CD4-positive, alpha-beta T cell treated with Interferon gamma for 1 hour (primary cell): ENCODE measurements around the gene FSTL4.

Experiments
- DNase-seq: peaks from one replicate; pipeline ENCODE4 v3.0.0-alpha.2; 2020

Gene FSTL4

GRCh38 chr5:133309166-133309795, 303.1 kb downstream of the FSTL4 start:
- no peak for DNase-seq

GRCh38 chr5:133307275-133307674, 305.1 kb downstream of the FSTL4 start:
- DNase-seq: no peak

GRCh38 chr5:133304707-133305216, 307.6 kb downstream of the FSTL4 start:
- no peak for DNase-seq

- DNase-seq: no peak
These were observed 308.2 kb downstream of the FSTL4 start for GRCh38 chr5:133304178-133304577.

DNA sequence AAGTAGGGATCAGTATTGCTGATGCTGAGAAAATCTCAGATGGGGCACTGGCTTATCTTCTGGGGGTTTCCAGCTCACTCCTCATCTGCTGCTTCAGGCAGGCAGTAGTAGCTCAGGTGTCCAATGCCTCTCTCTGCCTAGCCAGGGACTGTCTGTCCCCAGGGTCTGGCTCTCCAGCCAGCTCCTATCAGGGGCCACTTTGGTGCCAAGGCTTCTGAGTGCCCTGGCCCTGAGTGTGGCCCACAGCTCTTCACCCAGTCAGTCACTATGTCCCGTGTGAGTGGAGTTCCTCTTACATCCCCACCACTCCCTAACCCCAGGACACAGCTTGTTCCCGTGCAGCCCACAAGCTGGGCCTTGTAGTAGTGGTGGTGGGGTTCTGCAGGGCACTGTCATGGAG, 309.0 kb downstream of the FSTL4 start:
- no peak for DNase-seq

DNA sequence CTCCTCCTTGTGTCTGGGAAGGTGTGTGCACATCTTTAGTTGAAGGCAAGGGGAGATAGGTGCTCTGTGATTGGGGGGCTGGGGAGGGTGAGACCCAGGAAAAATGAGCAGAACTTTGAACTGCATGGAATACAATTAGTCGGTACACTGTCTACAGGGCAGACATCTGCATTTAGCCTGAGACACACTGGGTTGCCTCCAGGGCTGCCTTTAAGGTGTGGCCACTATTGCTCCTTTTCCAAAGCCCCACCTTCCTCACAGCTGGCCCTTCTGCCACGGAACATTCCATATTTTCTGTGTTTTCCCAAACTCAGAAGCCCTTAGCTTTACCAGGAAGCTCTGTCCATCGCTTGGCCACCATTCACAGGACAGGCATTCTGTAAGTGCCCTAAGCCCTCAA, 312.6 kb downstream of the FSTL4 start:
- no peak for DNase-seq

DNA sequence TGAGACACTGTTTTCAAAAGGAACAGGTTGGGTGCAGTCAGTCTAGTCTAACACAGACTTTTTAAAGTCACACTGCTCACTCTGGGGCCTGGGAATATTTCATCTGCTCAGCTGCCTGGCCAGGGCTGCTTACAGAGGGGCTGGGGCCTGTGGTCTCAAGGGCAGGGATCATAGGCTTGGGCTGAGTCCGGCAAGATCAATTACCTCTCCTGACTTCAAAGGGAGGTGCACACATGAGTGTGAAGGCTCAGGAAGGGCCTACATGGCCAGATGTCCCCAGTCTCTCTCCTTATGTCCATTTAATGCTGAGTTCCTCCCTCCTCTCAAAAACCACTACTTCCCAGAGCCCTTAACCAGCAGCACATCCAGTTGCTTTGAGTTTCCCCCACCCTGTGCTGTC, 313.3 kb downstream of the FSTL4 start:
- no peak for DNase-seq

DNA sequence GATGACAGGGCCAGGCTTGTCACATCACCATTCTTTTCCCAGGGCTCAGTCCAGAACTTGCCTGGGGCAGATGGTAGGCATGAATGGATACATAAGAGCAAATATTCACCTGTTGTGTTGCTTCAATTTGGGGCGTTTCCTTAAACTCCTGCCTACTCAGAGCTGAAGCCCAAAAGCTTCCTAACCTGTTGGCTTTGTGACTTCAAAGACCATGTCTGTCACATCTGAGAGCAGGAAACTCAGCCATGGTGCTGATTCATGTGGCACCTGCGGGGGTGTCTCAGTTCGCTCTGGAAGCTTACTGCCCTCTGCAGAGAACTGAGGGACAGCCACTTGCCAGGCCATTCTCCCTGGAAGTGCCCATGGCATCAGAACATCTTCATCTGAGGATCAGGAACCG, 313.9 kb downstream of the FSTL4 start:
- no peak for DNase-seq

DNA sequence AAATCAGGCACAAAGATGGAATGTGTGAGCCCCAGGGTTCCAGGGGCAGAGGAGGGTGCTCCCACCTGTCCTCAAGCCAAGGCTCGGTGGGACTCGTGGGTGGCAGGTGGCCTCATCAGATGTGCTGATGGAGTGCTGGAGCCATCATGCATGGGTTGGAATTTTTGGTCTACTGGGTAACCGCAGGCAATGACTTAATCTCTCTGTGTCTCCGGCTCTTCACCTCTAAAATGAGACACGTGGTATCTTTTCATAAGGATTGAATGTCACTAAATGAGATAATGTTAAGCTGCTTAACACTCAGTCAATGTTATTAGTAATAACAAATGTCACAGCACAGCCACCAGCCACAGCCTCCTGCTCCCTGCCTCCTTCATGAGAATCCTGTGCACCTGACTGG, 315.0 kb downstream of the FSTL4 start:
- no peak for DNase-seq

GRCh38 chr5:133296624-133297023, 315.7 kb downstream of the FSTL4 start:
- DNase-seq: no peak

GRCh38 chr5:133295520-133295919, 316.8 kb downstream of the FSTL4 start:
- no peak for DNase-seq

- DNase-seq: no peak
These were observed 318.0 kb downstream of the FSTL4 start for GRCh38 chr5:133294380-133294779.

DNA sequence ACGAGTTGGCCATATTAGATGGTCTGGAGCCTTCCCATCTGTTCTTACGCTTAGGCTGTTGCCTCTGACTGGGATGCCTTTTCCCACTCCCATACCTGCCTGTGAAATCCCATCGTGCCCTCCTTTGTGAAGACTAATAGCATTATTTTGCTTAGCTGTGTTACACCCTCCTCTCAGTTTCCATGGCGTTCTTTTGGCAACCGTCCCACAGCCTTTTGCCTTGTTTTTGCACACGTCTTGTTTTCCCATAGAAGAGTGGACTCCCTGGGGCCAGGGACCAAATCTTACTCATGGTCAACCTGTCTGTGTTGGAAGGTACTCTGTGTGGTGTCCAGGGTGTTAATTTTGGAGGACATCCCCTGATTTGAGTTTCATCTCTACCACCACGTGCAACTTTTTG, 318.4 kb downstream of the FSTL4 start:
- DNase-seq: no peak

- DNase-seq: no peak
These were observed 320.0 kb downstream of the FSTL4 start for GRCh38 chr5:133292300-133292699.

DNA sequence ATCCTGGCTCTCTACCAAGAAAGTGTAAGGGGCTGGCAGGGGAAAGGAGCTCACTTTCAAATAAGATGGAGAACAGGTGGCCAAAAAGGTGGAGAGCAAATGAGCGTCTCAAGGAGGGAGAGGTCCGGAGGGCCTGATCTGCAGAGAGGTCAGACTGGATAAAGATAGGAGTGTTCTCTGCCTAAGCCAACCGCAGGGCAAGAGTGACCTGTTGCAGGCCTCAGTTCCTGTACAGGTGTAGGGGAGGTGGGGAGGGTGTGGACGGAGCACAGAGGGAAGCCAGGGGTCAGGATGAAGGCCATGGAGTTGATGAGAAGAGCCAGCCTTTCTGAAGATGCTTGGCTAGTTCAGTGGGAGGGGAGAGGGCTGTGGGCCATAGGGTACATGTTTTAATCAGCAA, 320.8 kb downstream of the FSTL4 start:
- DNase-seq: no peak

GRCh38 chr5:133290669-133291240, 321.6 kb downstream of the FSTL4 start:
- DNase-seq: no peak

DNA sequence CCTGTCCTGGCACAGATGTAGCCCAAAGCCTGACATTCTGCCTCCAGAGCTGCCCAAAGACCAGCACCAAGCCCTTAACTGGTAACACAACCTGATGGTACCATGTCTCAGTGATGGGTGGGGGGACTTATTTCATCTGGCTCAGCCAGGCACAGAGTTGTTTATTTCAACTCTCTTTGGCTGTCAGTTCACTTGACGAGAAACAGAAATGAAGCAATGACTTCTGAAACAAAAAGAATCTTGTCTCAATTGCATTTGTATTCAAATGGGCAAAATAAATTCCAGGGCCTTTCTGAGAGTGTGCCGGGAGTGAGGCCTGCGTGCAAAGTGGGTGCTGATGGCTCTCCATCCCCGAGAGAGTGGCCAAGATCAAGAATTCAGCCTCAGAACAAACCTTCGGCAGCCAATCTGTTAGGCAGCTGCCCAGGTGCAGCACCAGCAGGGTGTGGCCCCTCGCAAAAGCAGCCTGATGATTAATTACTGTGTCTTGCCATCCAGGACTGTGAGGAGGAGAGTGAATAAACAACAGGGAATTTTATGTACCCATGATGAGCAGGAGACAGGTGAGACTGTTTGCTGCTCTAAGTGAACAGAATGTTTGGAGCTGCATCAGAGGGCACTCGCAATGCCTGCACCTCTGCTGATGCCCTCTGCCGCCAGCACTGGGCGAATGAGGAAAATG, 322.5 kb downstream of the FSTL4 start:
- no peak for DNase-seq

DNA sequence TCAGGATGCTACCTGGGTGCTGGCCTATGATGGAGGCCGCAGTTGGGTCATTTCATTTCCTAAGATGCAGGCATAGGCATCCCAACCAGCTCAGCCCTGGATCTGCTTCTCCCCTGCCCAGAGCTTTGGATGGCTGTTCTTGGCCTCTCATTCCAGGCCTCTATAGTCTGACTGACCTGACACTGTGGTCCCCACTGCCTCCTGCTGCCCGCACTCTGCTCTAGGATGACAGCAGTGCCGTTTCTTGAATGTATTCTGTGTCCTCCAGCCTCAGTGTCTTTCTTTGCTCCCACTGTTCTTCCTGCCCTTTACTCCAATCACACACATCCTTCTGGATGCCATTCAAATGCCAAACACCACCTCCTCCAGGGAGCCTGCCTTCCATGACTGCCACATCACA, 324.8 kb downstream of the FSTL4 start:
- DNase-seq: no peak

DNA sequence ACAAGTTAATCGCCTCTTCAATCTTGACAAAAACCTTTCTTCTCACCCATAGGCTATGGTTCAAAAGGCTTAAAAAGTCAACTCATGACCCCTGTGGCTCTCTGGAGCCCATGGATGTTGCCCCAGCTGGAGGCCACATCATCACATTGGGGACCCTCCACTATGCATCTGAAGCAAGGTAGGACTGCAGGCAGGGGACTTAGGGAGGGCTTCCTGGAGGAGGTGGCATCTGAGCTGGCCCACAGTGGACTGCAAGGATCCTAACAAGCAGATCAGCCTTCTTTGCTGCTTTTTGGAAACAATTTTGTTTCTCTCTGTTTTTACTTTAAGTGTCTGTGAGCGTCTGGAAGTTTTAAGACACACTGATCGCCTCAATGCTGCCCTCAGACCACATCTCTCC, 325.9 kb downstream of the FSTL4 start:
- no peak for DNase-seq

GRCh38 chr5:133285583-133286021, 326.7 kb downstream of the FSTL4 start:
- no peak for DNase-seq

GRCh38 chr5:133284306-133284705, 328.0 kb downstream of the FSTL4 start:
- no peak for DNase-seq

DNA sequence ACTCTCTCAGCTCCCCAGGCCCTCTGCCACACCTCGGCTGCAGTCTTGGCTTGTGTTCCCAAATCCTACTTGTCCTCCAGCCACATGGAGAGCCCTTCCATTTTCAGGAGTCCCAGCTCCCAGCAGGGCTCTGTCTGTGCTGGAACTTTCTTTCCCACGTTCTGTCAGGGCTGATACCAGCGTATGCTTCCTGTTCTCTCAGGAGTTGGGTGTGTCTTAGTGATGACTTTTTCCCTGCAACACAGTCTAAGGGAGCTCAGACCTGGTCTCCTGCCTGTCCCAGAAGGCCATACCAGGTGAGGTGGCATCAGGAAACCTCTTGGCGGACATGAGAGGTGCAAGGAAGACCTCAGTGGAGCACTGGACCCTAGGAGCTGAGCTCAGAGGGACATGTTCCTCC, 334.0 kb downstream of the FSTL4 start:
- no peak for DNase-seq

GRCh38 chr5:133277744-133278143, 334.6 kb downstream of the FSTL4 start:
- no peak for DNase-seq

GRCh38 chr5:133276171-133276570, 336.2 kb downstream of the FSTL4 start:
- DNase-seq: no peak
